Endothelial cell of umbilical vein (primary cell): ENCODE data around the gene LIPG. TPM values are rescaled to one million over a fixed set of nuclear protein-coding genes. Genes with fewer than 3 reads are reported as not detected.

Experiments
- BruUV-seq: library from RNA; stranded (reverse); fragments of 400-500 nt; replicated peaks from 2 replicates; lab custom pipeline; 2021; lab: Mats Ljungman, UMichigan
- CTCF ChIA-PET: fragments of 300-600, 350-600 bp; sonication (Branson Sonifier 250); formaldehyde crosslinking; loops from one replicate; lab custom pipeline; 2021; ENCODE audit warnings: antibody characterized with exemption, inconsistent platforms; lab: Charles Lee
- POLR2A ChIA-PET: fragments of 300-600, 350-600 bp; sonication (Branson Sonifier 250); formaldehyde crosslinking; loops from one replicate; lab custom pipeline; 2021; ENCODE audit warnings: antibody characterized with exemption, inconsistent platforms; lab: Charles Lee
- DNase-seq: peaks from one replicate; pipeline ENCODE4 v3.0.0-alpha.2; 2011; ENCODE audit warnings: low read depth, low spot score
- FAIRE-seq: peaks from 2 replicates; lab custom pipeline; 2011; peaks lifted over from hg19 to GRCh38; lab: Jason Lieb, UNC
- H2AFZ ChIP-seq: 2 replicates; pipeline ENCODE4 v1.6.0; 2012; ENCODE audit warnings: low read depth, low read length, control low read depth, inconsistent platforms
- H3K27ac ChIP-seq: 2 replicates; pipeline ENCODE4 v1.5.1; 2011; ENCODE audit warnings: low read depth, mild to moderate bottlenecking, control low read depth, low read length, moderate library complexity; ENCODE audit not compliant: insufficient read depth
- H3K27me3 ChIP-seq, 2 experiments: 2 replicates each; pipeline versions ENCODE4 v1.6.0 to v1.6.1; 2011; ENCODE audit warnings: low read length in 2 of 2, mixed read lengths in 1 of 2; ENCODE audit not compliant: control insufficient read depth in 2 of 2, insufficient read depth in 2 of 2
- H3K36me3 ChIP-seq, 2 experiments: 2 replicates in 1 of 2; 3 replicates in 1 of 2; pipeline ENCODE4 v1.5.1; 2011; ENCODE audit warnings: low read length in 2 of 2, mild to moderate bottlenecking in 1 of 2, moderate library complexity in 1 of 2; ENCODE audit not compliant: control insufficient read depth in 2 of 2, insufficient read depth in 2 of 2; ENCODE audit errors: extremely low read depth in 1 of 2
- H3K4me1 ChIP-seq: 3 replicates; pipeline ENCODE4 v1.5.1; 2011; ENCODE audit warnings: mild to moderate bottlenecking, low read length; ENCODE audit not compliant: control insufficient read depth, insufficient read depth; ENCODE audit errors: extremely low read depth
- H3K4me2 ChIP-seq: 2 replicates; pipeline ENCODE4 v1.6.1; 2011; ENCODE audit warnings: low read length, control low read depth, mixed read lengths; ENCODE audit not compliant: insufficient read depth
- H3K4me3 ChIP-seq, 3 experiments: fragments of 200-600 bp in 1 of 3; sonication (generic), shearing (Covaris generic) in 1 of 3; replicated peaks in 1 of 3; 2 replicates each; pipeline ENCODE4 v1.5.1; 2011 to 2016; ENCODE audit warnings: control low read depth in 3 of 3, low read length in 3 of 3, mild to moderate bottlenecking in 2 of 3, inconsistent platforms in 1 of 3, low read depth in 1 of 3, moderate library complexity in 1 of 3; ENCODE audit not compliant: insufficient read depth in 1 of 3
- H3K79me2 ChIP-seq: 2 replicates; pipeline ENCODE4 v1.6.0; 2012; ENCODE audit warnings: low read length, inconsistent platforms; ENCODE audit not compliant: control insufficient read depth, insufficient read depth
- H3K9ac ChIP-seq: replicated peaks from 2 replicates; pipeline ENCODE3; 2011; ENCODE audit warnings: low read length, control low read depth; ENCODE audit not compliant: insufficient read depth; ENCODE audit errors: extremely low read depth
- H3K9me1 ChIP-seq: replicated peaks from 3 replicates; pipeline ENCODE4 v1.6.0; 2011; ENCODE audit warnings: mild to moderate bottlenecking, low read length; ENCODE audit not compliant: control insufficient read depth, insufficient read depth; ENCODE audit errors: extremely low read depth
- H3K9me3 ChIP-seq: replicated peaks from 2 replicates; pipeline ENCODE4 v1.5.1; 2012; ENCODE audit warnings: low read length, inconsistent platforms; ENCODE audit not compliant: control insufficient read depth, insufficient read depth
- H4K20me1 ChIP-seq: replicated peaks from 2 replicates; pipeline ENCODE3; 2011; ENCODE audit warnings: mild to moderate bottlenecking, low read length; ENCODE audit not compliant: control insufficient read depth, insufficient read depth; ENCODE audit errors: extremely low read depth
- EZH2 ChIP-seq: IDR thresholded peaks from 2 replicates; pipeline ENCODE4 v1.6.1; 2012; ENCODE audit warnings: borderline replicate concordance, low read depth, mild to moderate bottlenecking, moderate library complexity, low read length, inconsistent platforms; ENCODE audit not compliant: severe bottlenecking
- FOS ChIP-seq: IDR thresholded peaks from 2 replicates; pipeline ENCODE4 v1.6.1; 2011; ENCODE audit warnings: mild to moderate bottlenecking, low read length, moderate library complexity, borderline replicate concordance; ENCODE audit not compliant: insufficient read depth
- GATA2 ChIP-seq: IDR thresholded peaks from 2 replicates; pipeline ENCODE4 v1.7.0; 2011; ENCODE audit warnings: low read depth, mild to moderate bottlenecking, moderate library complexity, mixed read lengths, low read length; ENCODE audit not compliant: insufficient read length, insufficient read depth
- JUN ChIP-seq: IDR thresholded peaks from 2 replicates; pipeline ENCODE4 v1.6.1; 2011; ENCODE audit warnings: borderline replicate concordance, low read depth; ENCODE audit not compliant: insufficient read length, insufficient read depth
- MYC ChIP-seq: IDR thresholded peaks from one replicate; pipeline ENCODE4 v1.6.1; 2011; ENCODE audit warnings: mild to moderate bottlenecking, low read depth, low read length
- POLR2A ChIP-seq: IDR thresholded peaks from 2 replicates; pipeline ENCODE4 v1.6.1; 2012; ENCODE audit warnings: low read depth, mild to moderate bottlenecking, control low read depth, low read length
- POLR2AphosphoS5 ChIP-seq: IDR thresholded peaks from 2 replicates; pipeline ENCODE4 v1.6.1; 2012; ENCODE audit warnings: low read depth, mild to moderate bottlenecking, control low read depth, low read length, moderate library complexity; ENCODE audit not compliant: insufficient read depth
- dilution Hi-C: fragments of 300-500 bp; cut with MboI; formaldehyde crosslinking; loops from one replicate; pipeline ENCODE4 v1.15.0; 2019; ENCODE audit warnings: low sequenced_read_pairs; ENCODE audit not compliant: extremely low pct_ligation_motif_present
- intact Hi-C: fragments of 100-400 bp; cut with micrococcal nuclease; formaldehyde crosslinking; loops from one replicate; pipeline ENCODE4 v1.10.0; 2022
- polyA plus RNA-seq, 4 experiments: library from polyadenylated mRNA; depleted of rRNA in 3 of 4; stranded (reverse) in 3 of 4; unstranded in 1 of 4; fragments of >200 nt; gene quantifications; 2 replicates each; pipeline versions ENCODE4 v1.2.1 to v1.2.3, GENCODE V29; 2011 to 2012; ENCODE audit warnings: missing spikeins in 1 of 4
- total RNA-seq: library from RNA; stranded (reverse); gene quantifications from 2 replicates; pipeline ENCODE4 v1.2.3, GENCODE V29; 2021
- TF ChIP-seq, protein P1 (sequence below), 2 donors: IDR thresholded peaks; 1 replicate in 1 of 2; 2 replicates in 1 of 2; pipeline ENCODE4 v1.5.1; 2011; ENCODE audit warnings: low read length in 2 of 2, mild to moderate bottlenecking in 2 of 2, moderate library complexity in 2 of 2, control low read depth in 1 of 2, inconsistent platforms in 1 of 2, low read depth in 1 of 2; ENCODE audit not compliant: insufficient read depth in 1 of 2; ENCODE audit errors: extremely low read depth in 1 of 2
- TF ChIP-seq, protein P2 (sequence below): IDR thresholded peaks from 2 replicates; pipeline ENCODE4 v1.6.1; 2011; ENCODE audit not compliant: insufficient read depth, insufficient read length

LIPG gene
- total and polyA plus RNA-seq, 2 donors (not counting 3 experiments of a cell fraction or from before 2014, with no cell fraction given): 80.6 to 86.3 TPM

- Histone ChIP-seq H3K27me3 (peaks cover 2 to 5% of the 10 kb centered on the region in 2 experiments), H3K4me1 (peaks cover 13% of the 10 kb centered on the region), H3K79me2 (peaks cover 23% of the 10 kb centered on the region), H3K4me2 (no peak overlapping the region), H3K9ac (no peak overlapping the region), H2AFZ (no peak overlapping the region), H3K27ac (no peak overlapping the region), H3K36me3 (no peaks in the 10 kb centered on the region), H3K9me3 (no peaks in the 10 kb centered on the region), H3K4me3 (no peak overlapping the region), H3K9me1 (no peaks in the 10 kb centered on the region), H4K20me1 (no peaks in the 10 kb centered on the region)
- no peak for DNase-seq
- CTCF ChIA-PET: interaction anchor here (0.7 to 7.6 kb wide), 4 partner anchors 43 to 302 kb away, joined by 3 to 162 read pairs (median 26); no protein-coding TSS in a partner anchor
- BruUV-seq: no TSS peak
- no peak for FAIRE-seq
- POLR2A ChIA-PET: no interaction called here
- intact Hi-C loops: no loop called here
- dilution Hi-C loops: no loop called here
- TF ChIP-seq POLR2A: no peak
- TF ChIP-seq, protein P1, sequence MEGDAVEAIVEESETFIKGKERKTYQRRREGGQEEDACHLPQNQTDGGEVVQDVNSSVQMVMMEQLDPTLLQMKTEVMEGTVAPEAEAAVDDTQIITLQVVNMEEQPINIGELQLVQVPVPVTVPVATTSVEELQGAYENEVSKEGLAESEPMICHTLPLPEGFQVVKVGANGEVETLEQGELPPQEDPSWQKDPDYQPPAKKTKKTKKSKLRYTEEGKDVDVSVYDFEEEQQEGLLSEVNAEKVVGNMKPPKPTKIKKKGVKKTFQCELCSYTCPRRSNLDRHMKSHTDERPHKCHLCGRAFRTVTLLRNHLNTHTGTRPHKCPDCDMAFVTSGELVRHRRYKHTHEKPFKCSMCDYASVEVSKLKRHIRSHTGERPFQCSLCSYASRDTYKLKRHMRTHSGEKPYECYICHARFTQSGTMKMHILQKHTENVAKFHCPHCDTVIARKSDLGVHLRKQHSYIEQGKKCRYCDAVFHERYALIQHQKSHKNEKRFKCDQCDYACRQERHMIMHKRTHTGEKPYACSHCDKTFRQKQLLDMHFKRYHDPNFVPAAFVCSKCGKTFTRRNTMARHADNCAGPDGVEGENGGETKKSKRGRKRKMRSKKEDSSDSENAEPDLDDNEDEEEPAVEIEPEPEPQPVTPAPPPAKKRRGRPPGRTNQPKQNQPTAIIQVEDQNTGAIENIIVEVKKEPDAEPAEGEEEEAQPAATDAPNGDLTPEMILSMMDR (IDR thresholded peaks at IDR 0.05; ENCODE audit: extremely low read depth in 1 of 2, insufficient read depth in 1 of 2, low read depth in 1 of 2, low read length in 2 of 2): no peak
- no peak for TF ChIP-seq EZH2
- TF ChIP-seq, protein P2, sequence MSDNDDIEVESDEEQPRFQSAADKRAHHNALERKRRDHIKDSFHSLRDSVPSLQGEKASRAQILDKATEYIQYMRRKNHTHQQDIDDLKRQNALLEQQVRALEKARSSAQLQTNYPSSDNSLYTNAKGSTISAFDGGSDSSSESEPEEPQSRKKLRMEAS: no peak
- no peak for TF ChIP-seq FOS
- no peak for TF ChIP-seq GATA2
- TF ChIP-seq JUN: no peak
- TF ChIP-seq POLR2AphosphoS5: no peak
- no peak for TF ChIP-seq MYC
Observed at GRCh38 chr18:49558356-49558755, 3.5 kb upstream of the LIPG start.
